Measurements from ENCODE around the gene CHTF18.
A peak's percentile ranks its signal among the peaks of the same experiment; 100 is the strongest.

Gene CHTF18

GRCh38 chr16:794853-795466 lies 6.5 kb downstream of the CHTF18 start:
- DNase-seq = no peak

- DNase-seq = no peak
Observed at GRCh38 chr16:795580-796229, 7.3 kb downstream of the CHTF18 start.

GRCh38 chr16:796296-797119 lies 8.1 kb downstream of the CHTF18 start:
- DNase-seq = no peak

GRCh38 chr16:797120-797420 lies 8.7 kb downstream of the CHTF18 start:
- DNase-seq = no peak

GRCh38 chr16:797686-798085 lies 9.3 kb downstream of the CHTF18 start:
- no peak for DNase-seq

- no peak for DNase-seq
Observed at GRCh38 chr16:798666-799065, 10.2 kb downstream of the CHTF18 start.

GRCh38 chr16:799111-799947 lies 10.9 kb downstream of the CHTF18 start:
- DNase-seq = no peak

GRCh38 chr16:799948-800833 lies 11.8 kb downstream of the CHTF18 start, which contains the start of gene GNG13:
TSS of gene GNG13 (minus strand) at chr16:800734. CDS start at chr16:799077, 1,657 bp downstream.
- DNase-seq = no peak

GRCh38 chr16:800834-801511 lies 12.6 kb downstream of the CHTF18 start:
- DNase-seq = no peak

GRCh38 chr16:801584-802363 lies 13.4 kb downstream of the CHTF18 start:
- DNase-seq = no peak

- no peak for DNase-seq
Observed at GRCh38 chr16:802461-802860, 14.0 kb downstream of the CHTF18 start.

GRCh38 chr16:802914-803753 lies 14.7 kb downstream of the CHTF18 start:
- no peak for DNase-seq

- no peak for DNase-seq
Observed at GRCh38 chr16:803754-804080, 15.3 kb downstream of the CHTF18 start.

- no peak for DNase-seq
Observed at GRCh38 chr16:804193-805048, 16.0 kb downstream of the CHTF18 start.

GRCh38 chr16:805474-805873 lies 17.1 kb downstream of the CHTF18 start:
- no peak for DNase-seq

GRCh38 chr16:807347-808084 lies 19.1 kb downstream of the CHTF18 start:
- DNase-seq = peak; percentile 87

- no peak for DNase-seq
Observed at GRCh38 chr16:808085-808386, 19.6 kb downstream of the CHTF18 start.

GRCh38 chr16:813204-813915 lies 24.9 kb downstream of the CHTF18 start:
- DNase-seq = peak; percentile 57

Data from activated naive CD4-positive, alpha-beta T cell treated with Interleukin-2 at 50 U/mL for 16 hours (primary cell).